Stimulated activated CD4-positive, alpha-beta T cell treated with anti-CD3 and anti-CD28 coated beads, Interleukin-1b, Interleukin-23, amount 100 ng/mL, for 48 hours (primary cell): Measurements from ENCODE around the gene SLC7A4.
"Not testable (repeated sequence)": the region's sequence is repeated elsewhere in the genome, so short reads cannot be mapped to it uniquely, and the experiment has no call there.

Experiments used
- DNase-seq: peaks from one replicate; pipeline ENCODE4 v3.0.0-alpha.2; 2020

Gene SLC7A4

GRCh38 chr22:21032037-21032867, at the start of gene SLC7A4:
Gene SLC7A4 (minus strand): TSS chr22:21032561. CDS start chr22:21031812, 749 bp downstream.
- no peak for DNase-seq

GRCh38 chr22:21080435-21081137, 48.2 kb upstream of the SLC7A4 start:
- no peak for DNase-seq

GRCh38 chr22:21079493-21079892, 47.1 kb upstream of the SLC7A4 start:
- no peak for DNase-seq

- DNase-seq, result no peak
These were observed 46.6 kb upstream of the SLC7A4 start for GRCh38 chr22:21078916-21079315.

GRCh38 chr22:21077884-21078508, 45.6 kb upstream of the SLC7A4 start:
- DNase-seq, result no peak

GRCh38 chr22:21076912-21077625, 44.7 kb upstream of the SLC7A4 start:
- no peak for DNase-seq

- DNase-seq, result no peak
These were observed 43.3 kb upstream of the SLC7A4 start for GRCh38 chr22:21075516-21076138.

GRCh38 chr22:21074102-21074715, 41.8 kb upstream of the SLC7A4 start:
- no peak for DNase-seq

- no peak for DNase-seq
These were observed 41.1 kb upstream of the SLC7A4 start for GRCh38 chr22:21073482-21073881.

GRCh38 chr22:21073023-21073422, 40.7 kb upstream of the SLC7A4 start:
- DNase-seq, result no peak

GRCh38 chr22:21071796-21072195, 39.4 kb upstream of the SLC7A4 start:
- DNase-seq, result not testable (repeated sequence)

- DNase-seq, result no peak
These were observed 38.6 kb upstream of the SLC7A4 start for GRCh38 chr22:21070690-21071615.

GRCh38 chr22:21069375-21069774, 37.0 kb upstream of the SLC7A4 start:
- no peak for DNase-seq

- no peak for DNase-seq
These were observed 36.4 kb upstream of the SLC7A4 start for GRCh38 chr22:21068681-21069276.

- DNase-seq, result no peak
These were observed 35.7 kb upstream of the SLC7A4 start for GRCh38 chr22:21067901-21068680.

GRCh38 chr22:21067075-21067900, 34.9 kb upstream of the SLC7A4 start:
- DNase-seq, result no peak

- DNase-seq, result no peak
These were observed 32.8 kb upstream of the SLC7A4 start for GRCh38 chr22:21064917-21065864.

GRCh38 chr22:21064425-21064824, 32.1 kb upstream of the SLC7A4 start:
- DNase-seq, result not testable (repeated sequence)
